ENCODE measurements around the gene SOAT2.
"Not testable (repeated sequence)": the region's sequence is repeated elsewhere in the genome, so short reads cannot be mapped to it uniquely, and the experiment has no call there.

The SOAT2 gene

GRCh38 chr12:53159195-53159839, 56.0 kb downstream of the SOAT2 start:
- DNase-seq = peak; percentile 82

- no peak for DNase-seq
Observed at GRCh38 chr12:53160000-53160399, 56.7 kb downstream of the SOAT2 start.

- no peak for DNase-seq
Observed at GRCh38 chr12:53160673-53161072, 57.4 kb downstream of the SOAT2 start.

- no peak for DNase-seq
Observed at GRCh38 chr12:53161119-53161911, 58.0 kb downstream of the SOAT2 start.

GRCh38 chr12:53163008-53163407, 59.7 kb downstream of the SOAT2 start:
- not testable (repeated sequence) for DNase-seq

GRCh38 chr12:53166837-53167236, 63.6 kb downstream of the SOAT2 start:
- DNase-seq = no peak

GRCh38 chr12:53169644-53170043, 66.4 kb downstream of the SOAT2 start:
- DNase-seq = no peak

GRCh38 chr12:53170215-53170614, 66.9 kb downstream of the SOAT2 start:
- no peak for DNase-seq

GRCh38 chr12:53170876-53171724, 67.8 kb downstream of the SOAT2 start:
- DNase-seq = peak; percentile 37

- DNase-seq = no peak
Observed at GRCh38 chr12:53171725-53172329, 68.5 kb downstream of the SOAT2 start.

GRCh38 chr12:53172352-53172751, 69.1 kb downstream of the SOAT2 start:
- DNase-seq = peak; percentile 66

- peak; percentile 70 for DNase-seq
Observed at GRCh38 chr12:53173085-53173715, 69.9 kb downstream of the SOAT2 start.
